ENCODE data around the gene MED27. TPM values are rescaled to one million over a fixed set of nuclear protein-coding genes. Genes with fewer than 3 reads are reported as not detected.

The MED27 gene
- total and polyA plus RNA-seq, 2 of the 8 experiments (the other 6 are each of a cell fraction or from before 2014, with no cell fraction given): 29.9 to 56.5 TPM

- Histone ChIP-seq H4K8ac (ENCODE audit: extremely low read depth, insufficient read depth, low read length) (no peak overlapping the region), H3K9ac (replicated peaks in 1 of 4; ENCODE audit: extremely low read depth in 1 of 4, low read depth in 3 of 4, low read length in 3 of 4) (no peak overlapping the region), H3K23ac (ENCODE audit: insufficient read length) (no peak overlapping the region), H3K23me2 (ENCODE audit: low read depth, low read length) (no peaks in the 10 kb centered on the region), H2BK5ac (ENCODE audit: low read depth, low read length) (peak overlapping the region; percentile 20; the same call in 1 of the 2 replicates), H3K27me3 (replicated peaks in 1 of 4; ENCODE audit: control insufficient read depth in 3 of 4, extremely low read depth in 1 of 4, insufficient read depth in 3 of 4, low read length in 3 of 4) (no peaks in the 10 kb centered on the region), H4K20me1 (replicated peaks in 1 of 2; ENCODE audit: control insufficient read depth in 1 of 2, insufficient read depth in 2 of 2, low read length in 2 of 2) (peaks cover 0 to 2% of the 10 kb centered on the region in 2 experiments), H3K4me1 (replicated peaks in 1 of 4; ENCODE audit: control insufficient read depth in 3 of 4, insufficient read depth in 4 of 4, low read length in 3 of 4) (peaks cover 8 to 25% (median 20%) of the 10 kb centered on the region in 4 experiments), H3K4me2 (ENCODE audit: insufficient read depth in 1 of 2, low read depth in 2 of 2, low read length in 2 of 2) (no peak overlapping the region; a peak in 1 of 4 replicates), H4K5ac (ENCODE audit: insufficient read length, low read depth, low read length) (no peak overlapping the region), H3K79me2 (ENCODE audit: control insufficient read depth in 1 of 2, insufficient read depth in 2 of 2, low read length in 2 of 2) (0 out of 4 replicates have a peak, but pooled peaks cover 0 to 6% of the 10 kb centered on the region in 2 experiments), H3K4ac (replicated peaks; ENCODE audit: insufficient read length, low read depth, low read length) (no peak overlapping the region), H3K27ac (ENCODE audit: low read depth, low read length) (no peak overlapping the region), H3K14ac (ENCODE audit: insufficient read length) (no peak overlapping the region), H2BK120ac (replicated peaks; ENCODE audit: low read depth, low read length) (no peak overlapping the region), H2AFZ (ENCODE audit: low read length) (no peak overlapping the region), H3K79me1 (ENCODE audit: low read depth, low read length) (peaks cover 6% of the 10 kb centered on the region), H3K9me3 (ENCODE audit: insufficient read depth in 2 of 2, low read depth in 1 of 2, low read length in 1 of 2) (no peaks in the 10 kb centered on the region), H2BK15ac (ENCODE audit: low read length) (peak overlapping the region; percentile 89; the same call in 1 of the 2 replicates), H2BK12ac (ENCODE audit: low read depth, low read length) (no peak overlapping the region), H3K18ac (ENCODE audit: extremely low read depth, low read length) (no peak overlapping the region), H4K91ac (replicated peaks; ENCODE audit: insufficient read length, low read length) (no peak overlapping the region), H3K36me3 (ENCODE audit: control insufficient read depth in 2 of 4, insufficient read depth in 4 of 4, low read length in 3 of 4) (no peaks in the 10 kb centered on the region), H3K56ac (replicated peaks; ENCODE audit: insufficient read length, low read depth, low read length) (no peak overlapping the region), H2AK5ac (ENCODE audit: low read depth, low read length) (no peak overlapping the region), H3K4me3 (ENCODE audit: extremely low read depth in 1 of 4, insufficient read depth in 2 of 4, low read depth in 3 of 4, low read length in 4 of 4) (no peak overlapping the region), H2BK20ac (ENCODE audit: low read length) (no peak overlapping the region)
- TF ChIP-seq MAX (IDR thresholded peaks at IDR 0.05) (no peak), RAD21 (IDR thresholded peaks at IDR 0.05 in 1 of 2, conservative IDR thresholded peaks at IDR 0.05 in 1 of 2; ENCODE audit: low read depth in 2 of 2, low read length in 2 of 2) (no peak), CBX5 (IDR thresholded peaks at IDR 0.05; ENCODE audit: low read depth, low read length) (no peak), ZNF274 (IDR thresholded peaks at IDR 0.05; ENCODE audit: borderline replicate concordance, extremely low read depth, low read length) (no peak), SIX5 (IDR thresholded peaks at IDR 0.05; ENCODE audit: low read depth, low read length) (no peak), ATF2 (IDR thresholded peaks at IDR 0.05; ENCODE audit: low read length) (no peak), SP1 (IDR thresholded peaks at IDR 0.05; ENCODE audit: low read depth, low read length) (no peak), NANOG (IDR thresholded peaks at IDR 0.05; ENCODE audit: insufficient read depth, low read depth, low read length, poor library complexity, severe bottlenecking) (no peak)
- DNase-seq (ENCODE audit: low read depth in 1 of 2, low spot score in 2 of 2) (no peak), FAIRE-seq (no peak)
- 84% methylated on average over 8 of the region's 8 CpGs; no CpG with 5 or more reads in 1 of the 2 experiments for WGBS, 2 experiments (ENCODE audit: extremely low coverage in 1 of 2, insufficient coverage in 1 of 2, insufficient read length in 1 of 2, insufficient replicate concordance in 2 of 2, low coverage in 1 of 2, low lambda C conversion rate in 2 of 2, missing lambda C conversion rate in 1 of 2)
- CTCF ChIA-PET (ENCODE audit: partially characterized antibody): no interaction called here
- POLR2A ChIA-PET (ENCODE audit: partially characterized antibody): interaction anchor here (1.0 kb wide), 1 partner anchor 33 kb away, joined by 3 read pairs; no protein-coding TSS in a partner anchor
These were observed 71.4 kb downstream of the MED27 start for GRCh38 chr9:132008184-132008803.
